SH-SY5Y (cell line): ENCODE data around the gene CTRB2.

ENCODE experiments used
- GATA2 ChIP-seq: IDR thresholded peaks from 2 replicates; pipeline ENCODE4 v1.6.1; 2011; ENCODE audit warnings: mild to moderate bottlenecking, low read depth, low read length
- GATA3 ChIP-seq: IDR thresholded peaks from 2 replicates; pipeline ENCODE4 v1.6.1; 2011; ENCODE audit warnings: low read depth, mild to moderate bottlenecking, low read length, moderate library complexity

The CTRB2 gene

GRCh38 chr16:75235721-75236193, 28.8 kb upstream of the CTRB2 start:
- TF ChIP-seq GATA3 (no peak), GATA2 (no peak)

GRCh38 chr16:75234856-75235696, 28.1 kb upstream of the CTRB2 start:
- TF ChIP-seq GATA2: no peak
- no peak for TF ChIP-seq GATA3

- TF ChIP-seq GATA2 (no peak), GATA3 (no peak)
Measured at GRCh38 chr16:75233611-75233938, 26.6 kb upstream of the CTRB2 start.

- TF ChIP-seq GATA3: no peak
- TF ChIP-seq GATA2: no peak
Measured at GRCh38 chr16:75231570-75231969, 24.6 kb upstream of the CTRB2 start.

GRCh38 chr16:75230471-75231110, 23.6 kb upstream of the CTRB2 start:
- no peak for TF ChIP-seq GATA2
- TF ChIP-seq GATA3: no peak

- TF ChIP-seq GATA2 (no peak), GATA3 (no peak)
Measured at GRCh38 chr16:75229172-75230031, 22.4 kb upstream of the CTRB2 start.

- TF ChIP-seq GATA3: no peak
- TF ChIP-seq GATA2: no peak
Measured at GRCh38 chr16:75228143-75228976, 21.4 kb upstream of the CTRB2 start.

GRCh38 chr16:75227361-75228142, 20.6 kb upstream of the CTRB2 start:
- TF ChIP-seq GATA2: no peak
- no peak for TF ChIP-seq GATA3

- TF ChIP-seq GATA3 (no peak), GATA2 (no peak)
Measured at GRCh38 chr16:75226550-75227360, 19.8 kb upstream of the CTRB2 start.

GRCh38 chr16:75225678-75226515, 18.9 kb upstream of the CTRB2 start:
- TF ChIP-seq GATA2: no peak
- TF ChIP-seq GATA3: no peak

- TF ChIP-seq GATA2 (no peak), GATA3 (no peak)
Measured at GRCh38 chr16:75225092-75225491, 18.1 kb upstream of the CTRB2 start.
